Cerebellar nuclear complex (tissue), 1 donor: ENCODE data around the gene WRAP73.

Source experiments
- DNase-seq, 2 experiments: peaks; one replicate each; lab custom pipeline; 2025; lab: John Stamatoyannopoulos, UW

Gene WRAP73

DNA sequence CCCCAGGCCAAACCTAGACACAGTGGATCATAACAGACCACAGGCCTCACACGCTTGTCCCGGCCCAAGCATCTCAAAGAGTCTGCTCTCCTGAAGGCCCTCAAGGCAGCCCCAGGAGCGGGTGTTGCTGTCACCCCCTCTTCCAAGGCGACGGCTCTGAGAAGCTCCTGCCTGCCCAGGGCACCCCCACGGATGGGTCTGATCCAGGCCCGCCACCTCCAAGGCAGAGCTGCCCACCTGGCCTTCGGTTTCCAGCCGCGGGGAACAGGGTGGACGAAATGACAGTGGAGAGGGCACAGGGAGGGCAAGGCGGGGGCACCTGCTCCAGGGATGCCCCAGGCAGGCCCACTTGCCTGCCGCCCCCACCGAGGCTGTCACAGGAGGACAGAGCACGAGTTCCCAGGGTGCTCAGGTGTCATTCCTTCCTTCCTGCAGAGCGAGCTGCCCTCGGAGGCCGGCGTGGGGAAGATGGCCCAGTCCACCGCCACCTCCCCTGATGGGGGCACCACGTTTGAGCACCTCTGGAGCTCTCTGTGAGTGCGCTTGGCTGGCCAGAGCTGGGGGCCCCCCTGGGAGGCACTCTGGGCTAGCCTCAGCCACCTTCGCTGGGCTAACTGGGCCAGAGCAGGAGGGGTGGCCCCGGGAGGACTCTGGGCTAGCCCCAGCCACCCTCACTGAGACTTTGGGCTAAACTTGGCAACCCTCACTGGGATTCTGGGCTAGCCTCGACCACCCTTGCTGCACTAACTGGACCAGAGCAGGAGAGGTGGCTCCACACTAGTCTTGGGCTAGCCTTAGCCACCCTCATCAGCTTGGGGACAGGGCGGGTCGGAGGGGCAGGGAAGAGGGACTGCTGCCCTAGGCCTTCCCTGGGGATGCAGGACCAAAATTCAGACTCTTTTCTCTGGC lies 32.2 kb upstream of the WRAP73 start:
- no peak for DNase-seq

GRCh38 chr1:3681231-3681897 lies 31.5 kb upstream of the WRAP73 start:
- no peak for DNase-seq

- no peak for DNase-seq
These were observed 30.8 kb upstream of the WRAP73 start for GRCh38 chr1:3680488-3681230.

GRCh38 chr1:3679799-3680453 lies 30.0 kb upstream of the WRAP73 start:
- no peak for DNase-seq

DNA sequence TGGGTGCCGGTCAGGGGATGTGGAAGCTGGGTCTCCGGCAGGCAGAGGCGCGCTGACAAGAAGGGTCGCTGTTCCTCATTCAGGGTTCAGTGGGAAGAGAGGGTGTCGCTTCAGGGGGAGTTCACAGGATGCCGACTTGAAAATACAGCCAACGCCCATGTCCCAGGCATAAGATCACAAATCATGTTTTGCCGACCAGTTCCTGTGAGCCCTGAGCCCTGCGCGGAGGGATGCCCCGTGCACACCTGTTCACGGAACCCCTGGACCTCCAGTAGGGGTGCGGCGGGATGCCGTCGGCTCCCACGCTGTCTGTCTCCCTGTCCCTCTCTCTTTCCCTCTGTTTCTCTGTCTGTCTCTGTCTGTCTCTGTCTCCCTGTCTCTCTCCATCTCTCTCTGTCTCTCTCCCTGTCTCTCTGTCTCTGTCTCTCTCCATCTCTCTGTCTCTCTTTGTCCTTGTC lies 29.2 kb upstream of the WRAP73 start:
- no peak for DNase-seq

- no peak for DNase-seq
These were observed 28.6 kb upstream of the WRAP73 start for GRCh38 chr1:3678361-3679097.

- no peak for DNase-seq
These were observed 27.6 kb upstream of the WRAP73 start for GRCh38 chr1:3677484-3677883.

GRCh38 chr1:3676581-3677470 lies 26.9 kb upstream of the WRAP73 start:
- DNase-seq: no peak

DNA sequence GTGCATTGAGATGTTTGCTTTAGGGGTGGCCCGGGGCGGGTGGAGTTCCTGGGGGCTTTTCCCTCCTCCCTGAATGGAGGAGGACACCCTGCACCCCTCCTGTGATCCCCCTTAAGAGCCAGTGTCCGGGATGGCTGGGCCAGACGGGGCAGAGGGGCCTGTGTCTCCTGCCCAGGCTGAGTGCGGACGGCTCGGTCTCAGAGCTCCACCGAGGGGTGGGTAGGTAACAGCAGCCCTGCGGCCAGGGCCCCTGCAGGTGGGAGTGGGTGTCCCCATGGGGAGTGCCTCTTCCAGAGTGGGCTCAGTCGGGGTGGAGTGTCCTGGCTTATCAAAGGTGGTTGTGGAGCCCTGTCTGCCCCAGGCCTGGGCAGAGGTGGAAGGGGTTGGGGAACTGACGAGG lies 25.5 kb upstream of the WRAP73 start:
- no peak for DNase-seq

- no peak for DNase-seq
These were observed 24.5 kb upstream of the WRAP73 start for GRCh38 chr1:3674100-3675094.

GRCh38 chr1:3673381-3674099 lies 23.6 kb upstream of the WRAP73 start:
- no peak for DNase-seq

DNA sequence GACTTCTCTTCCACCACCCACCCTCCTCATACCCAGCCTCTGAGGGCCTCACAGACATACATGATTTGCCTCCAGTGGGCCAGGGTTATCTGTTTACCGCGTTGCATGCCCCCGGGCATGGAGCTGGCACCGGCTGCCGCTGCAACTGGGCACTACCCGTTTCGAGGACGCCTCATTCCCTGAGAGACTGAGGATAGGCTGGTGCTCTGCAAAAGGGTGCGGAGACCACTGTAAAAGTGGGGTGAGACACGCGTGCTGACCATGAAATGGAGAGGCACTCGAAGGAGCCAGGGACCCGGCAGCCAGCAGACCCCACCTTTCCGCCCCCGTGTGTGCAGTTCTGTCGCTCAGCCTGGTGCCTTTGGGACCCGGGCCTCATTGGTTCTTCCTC lies 23.1 kb upstream of the WRAP73 start:
- DNase-seq: no peak

GRCh38 chr1:3672231-3672970 lies 22.5 kb upstream of the WRAP73 start:
- DNase-seq: no peak

- DNase-seq: no peak
These were observed 21.7 kb upstream of the WRAP73 start for GRCh38 chr1:3671371-3672180.

GRCh38 chr1:3670823-3671265 lies 20.9 kb upstream of the WRAP73 start:
- no peak for DNase-seq

DNA sequence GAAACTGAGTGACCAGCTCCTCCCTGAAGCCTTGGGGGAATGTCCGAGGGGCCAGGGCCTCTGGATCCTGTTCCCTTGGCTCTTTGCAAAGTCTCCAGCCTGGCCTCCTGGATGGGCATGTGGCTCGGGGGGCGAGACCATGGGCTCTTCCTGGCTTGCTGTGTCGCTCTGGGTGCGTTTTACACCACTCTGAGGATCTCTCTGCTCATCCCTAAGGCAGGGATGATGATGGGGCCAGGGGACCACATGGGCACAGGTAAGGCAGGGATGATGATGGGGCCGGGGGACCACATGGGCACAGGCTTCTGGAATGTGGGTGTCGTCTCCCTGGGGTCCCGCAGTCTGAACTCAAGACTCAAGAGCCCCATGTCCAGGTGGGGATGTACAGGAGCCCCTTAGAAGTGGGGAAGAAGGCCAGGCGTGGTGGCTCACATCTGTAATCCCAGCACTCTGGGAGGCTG lies 20.1 kb upstream of the WRAP73 start:
- DNase-seq: no peak

GRCh38 chr1:3669421-3669821 lies 19.5 kb upstream of the WRAP73 start:
- DNase-seq: no peak
